ENCODE data around the gene IFI6.
"Not testable (repeated sequence)": the region's sequence is repeated elsewhere in the genome, so short reads cannot be mapped to it uniquely, and the experiment has no call there.

IFI6 gene, protein sequence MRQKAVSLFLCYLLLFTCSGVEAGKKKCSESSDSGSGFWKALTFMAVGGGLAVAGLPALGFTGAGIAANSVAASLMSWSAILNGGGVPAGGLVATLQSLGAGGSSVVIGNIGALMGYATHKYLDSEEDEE

DNA sequence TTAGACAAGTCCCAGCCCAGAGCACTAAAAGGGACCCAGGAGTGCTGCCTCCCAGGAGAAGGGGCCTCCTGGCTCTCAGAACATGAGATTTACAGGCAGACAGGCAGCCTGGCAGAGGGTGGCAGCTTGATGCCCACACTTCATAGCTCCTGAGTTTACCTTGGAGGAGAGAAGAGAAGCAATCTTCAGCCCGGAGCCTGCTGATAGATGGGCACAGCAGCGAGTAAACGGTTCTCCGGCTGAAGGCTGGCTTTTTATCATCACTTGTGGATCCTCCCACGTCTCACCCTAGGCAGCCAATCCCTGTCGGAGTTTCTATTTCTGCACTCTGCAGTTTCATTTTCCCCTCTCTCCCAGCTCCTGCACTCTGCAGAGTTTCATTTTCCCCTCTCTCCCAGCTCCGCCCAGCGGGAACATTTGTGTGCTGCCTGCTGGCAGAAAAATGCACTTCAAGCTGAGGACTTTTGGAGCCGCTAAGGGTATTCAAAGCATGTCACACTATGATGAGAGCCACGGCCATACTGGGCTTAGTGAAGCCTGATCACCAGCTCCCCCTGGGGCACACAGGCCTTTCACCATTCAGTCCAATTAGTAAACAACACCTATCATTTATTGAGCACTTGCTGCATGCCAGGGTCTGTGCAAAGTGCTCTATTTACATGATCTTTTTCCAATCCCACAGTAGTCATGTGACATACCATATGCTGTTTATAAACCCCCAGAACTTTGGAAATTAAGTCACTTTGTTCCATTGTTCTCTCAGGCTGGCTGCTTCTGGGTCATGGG lies at the start of gene IFI6:
Gene IFI6, minus strand, starts transcription at position 229 of the 786 bp plus-strand sequence. CDS start 2,878 bp downstream, outside the sequence.
- peak; percentile 96 for DNase-seq (ENCODE audit: low read depth)

DNA sequence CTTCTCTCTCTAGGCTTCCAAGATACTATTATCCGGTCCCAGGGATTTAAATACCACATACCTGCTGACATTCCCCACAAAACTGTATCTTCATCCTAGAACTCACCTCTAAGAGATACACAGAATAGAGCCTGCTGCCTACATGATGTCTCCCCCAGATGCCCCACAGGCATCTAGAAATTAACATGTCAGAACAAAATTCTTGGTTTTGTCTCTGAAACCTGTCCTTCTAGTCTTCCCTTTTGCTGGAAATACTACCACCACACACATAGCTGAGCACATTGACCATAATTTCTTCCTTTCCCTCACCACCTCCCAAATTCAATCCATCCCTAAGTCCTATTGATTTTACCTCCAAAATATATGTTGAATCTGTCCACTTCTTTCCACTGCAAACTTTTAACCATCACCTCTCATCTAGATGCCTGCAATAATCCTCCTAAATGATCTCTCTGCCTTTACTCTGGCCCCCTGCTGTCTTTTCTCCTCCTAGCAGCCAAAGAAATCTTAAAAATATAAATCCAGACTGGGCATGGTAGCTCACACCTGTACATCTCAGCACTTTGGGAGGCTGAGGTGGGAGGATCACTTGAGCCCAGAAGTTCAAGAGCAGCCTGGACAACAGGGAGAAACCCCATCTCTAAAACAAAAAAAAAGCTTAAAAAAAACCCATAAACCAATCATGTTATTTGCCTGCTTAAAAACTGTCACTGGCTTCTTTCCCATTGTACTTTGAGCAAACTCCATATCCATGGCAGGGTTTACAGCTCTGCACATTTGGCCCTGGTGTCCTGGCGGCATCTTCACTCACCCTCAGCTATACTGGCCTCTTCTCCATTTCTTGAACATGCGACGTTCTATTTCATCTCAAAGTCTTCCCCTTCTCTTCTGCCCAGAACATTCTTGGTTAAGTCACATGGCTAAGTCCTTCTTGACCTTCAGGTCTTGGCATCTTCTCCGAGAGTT lies 47.6 kb upstream of the IFI6 start:
- DNase-seq (ENCODE audit: low read depth): no peak

- no peak for DNase-seq (ENCODE audit: low read depth)
These were observed 44.4 kb upstream of the IFI6 start for GRCh38 chr1:27716262-27716895.

- DNase-seq (ENCODE audit: low read depth): no peak
These were observed 42.0 kb upstream of the IFI6 start for GRCh38 chr1:27713869-27714513.

DNA sequence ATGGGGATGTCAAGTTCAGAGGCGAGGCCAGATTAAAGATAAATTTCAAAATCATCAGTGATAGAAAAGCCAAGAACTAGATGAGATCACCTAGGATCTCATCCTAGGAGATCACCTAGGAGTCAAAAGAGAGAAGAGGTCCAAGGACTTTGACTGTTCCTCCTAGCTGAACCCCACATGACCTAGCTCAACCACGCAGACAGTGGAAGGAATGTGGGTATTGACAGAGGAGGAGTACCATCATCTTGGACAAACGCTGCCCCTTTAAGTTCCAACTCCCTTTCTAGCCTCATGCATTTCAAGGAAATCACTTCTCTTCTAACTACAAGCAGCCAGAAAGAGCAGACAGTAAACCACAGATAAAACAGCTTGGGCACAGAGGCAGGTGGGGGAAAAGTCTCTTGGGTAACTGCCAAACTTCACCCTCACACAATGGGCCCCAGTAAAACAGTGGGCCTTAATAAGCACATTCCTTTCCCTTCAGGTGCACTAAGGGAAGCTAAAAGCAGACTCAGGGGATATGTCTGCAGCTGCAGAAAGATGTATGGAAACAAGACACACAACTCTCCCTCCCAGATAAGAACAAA lies 41.2 kb upstream of the IFI6 start:
- DNase-seq (ENCODE audit: low read depth): no peak

- no peak for DNase-seq (ENCODE audit: low read depth)
These were observed 38.6 kb upstream of the IFI6 start for GRCh38 chr1:27710574-27710973.

DNA sequence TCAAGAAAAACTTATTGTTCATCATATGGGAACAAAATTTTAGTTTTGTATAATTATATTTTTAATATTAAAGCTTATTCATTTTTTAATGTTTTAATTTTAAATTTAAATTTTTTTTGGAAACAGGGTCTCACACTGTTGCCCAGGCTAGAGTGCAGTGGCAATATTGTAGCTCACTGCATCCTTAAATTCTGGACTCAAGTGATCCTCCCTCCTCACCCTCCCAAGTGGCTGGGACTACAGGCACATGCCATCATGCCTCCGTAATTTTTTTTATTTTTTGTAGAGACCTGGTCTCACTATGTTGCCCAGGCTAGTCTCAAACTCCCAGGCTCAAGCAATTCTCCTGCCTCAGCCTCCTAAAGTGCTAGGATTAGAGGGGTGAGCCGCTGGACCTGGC lies 33.6 kb upstream of the IFI6 start:
- no peak for DNase-seq (ENCODE audit: low read depth)

DNA sequence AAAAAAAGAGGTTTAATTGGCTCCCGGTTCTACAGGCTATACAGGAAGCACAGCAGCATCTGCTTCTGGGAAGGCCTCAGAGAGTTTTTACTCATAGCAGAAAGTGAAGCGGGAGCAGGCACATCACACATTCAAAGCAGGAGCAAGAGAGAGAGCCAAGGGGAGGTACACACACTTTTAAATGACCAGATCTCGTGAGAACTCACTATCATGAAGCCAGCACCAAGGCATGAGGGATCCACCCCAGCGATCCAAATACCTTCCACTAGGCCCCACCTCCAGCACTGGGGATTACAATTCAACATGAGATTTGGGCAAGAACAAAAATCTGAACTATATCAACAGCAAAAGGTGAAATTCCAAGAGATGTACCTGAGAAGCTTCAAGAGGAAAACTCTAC lies 33.0 kb upstream of the IFI6 start:
- DNase-seq (ENCODE audit: low read depth): no peak

- not testable (repeated sequence) for DNase-seq (ENCODE audit: low read depth)
These were observed 24.8 kb upstream of the IFI6 start for GRCh38 chr1:27696835-27697234.

DNA sequence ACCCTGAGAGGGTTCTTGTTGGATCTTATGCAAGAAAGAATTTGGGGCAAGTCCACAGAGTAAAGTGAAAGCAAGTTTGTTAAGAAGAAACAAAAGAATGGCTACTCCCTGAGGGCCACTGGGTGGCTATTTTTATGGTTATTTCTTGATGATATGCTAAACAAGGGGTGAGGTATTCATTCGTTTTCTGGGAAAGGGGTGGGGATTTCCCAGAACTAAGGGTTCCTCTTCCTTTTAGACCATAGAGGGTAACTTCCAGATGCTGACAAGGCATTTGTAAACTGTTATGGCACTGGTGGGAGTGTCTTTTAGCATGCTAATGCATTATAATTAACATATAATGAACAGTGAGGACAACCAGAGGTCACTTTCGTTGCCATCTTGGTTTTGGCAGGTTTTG lies 18.2 kb upstream of the IFI6 start:
- DNase-seq (ENCODE audit: low read depth): no peak

GRCh38 chr1:27689423-27690173 lies 17.6 kb upstream of the IFI6 start:
- peak; percentile 84 for DNase-seq (ENCODE audit: low read depth)

GRCh38 chr1:27687906-27688305 lies 15.9 kb upstream of the IFI6 start:
- DNase-seq (ENCODE audit: low read depth): no peak

DNA sequence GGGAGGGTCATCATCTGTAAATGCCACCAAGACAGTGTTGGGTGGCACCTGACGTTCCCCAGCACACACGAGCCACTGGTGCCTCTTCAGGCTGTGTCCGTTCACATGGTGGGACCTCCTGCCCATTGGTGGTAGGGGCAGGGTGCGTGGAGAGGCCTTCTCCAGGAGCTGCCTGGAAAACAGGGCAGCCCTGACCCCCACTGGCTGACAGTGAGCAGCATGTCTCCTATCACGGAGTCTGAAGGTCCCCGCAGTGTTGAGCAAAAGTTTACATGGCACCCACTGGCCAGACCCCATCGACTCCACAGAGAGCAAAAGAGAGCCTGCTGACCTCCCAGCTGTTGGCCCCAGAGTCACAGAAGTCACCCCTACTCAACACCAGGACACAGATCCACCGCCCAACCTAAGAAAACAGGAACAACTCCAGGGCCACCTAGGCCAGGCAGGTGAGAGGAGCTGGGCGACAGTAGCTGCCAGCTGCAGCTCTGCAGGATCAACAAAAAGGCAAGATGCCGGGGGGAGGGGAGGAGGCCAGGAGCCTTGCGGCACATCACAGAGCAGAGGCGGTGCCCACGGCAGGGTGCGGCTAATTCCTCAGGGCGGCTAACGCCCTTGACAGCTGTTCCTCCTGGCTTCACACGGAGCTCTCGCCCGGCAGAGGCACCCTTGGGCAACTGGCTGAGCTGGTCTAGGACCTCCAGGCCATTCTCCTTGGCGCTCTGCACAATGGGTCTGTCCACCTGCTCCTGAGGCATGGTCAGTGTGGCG lies 14.4 kb upstream of the IFI6 start:
- no peak for DNase-seq (ENCODE audit: low read depth)

GRCh38 chr1:27684176-27684575 lies 12.2 kb upstream of the IFI6 start:
- DNase-seq (ENCODE audit: low read depth): no peak

DNA sequence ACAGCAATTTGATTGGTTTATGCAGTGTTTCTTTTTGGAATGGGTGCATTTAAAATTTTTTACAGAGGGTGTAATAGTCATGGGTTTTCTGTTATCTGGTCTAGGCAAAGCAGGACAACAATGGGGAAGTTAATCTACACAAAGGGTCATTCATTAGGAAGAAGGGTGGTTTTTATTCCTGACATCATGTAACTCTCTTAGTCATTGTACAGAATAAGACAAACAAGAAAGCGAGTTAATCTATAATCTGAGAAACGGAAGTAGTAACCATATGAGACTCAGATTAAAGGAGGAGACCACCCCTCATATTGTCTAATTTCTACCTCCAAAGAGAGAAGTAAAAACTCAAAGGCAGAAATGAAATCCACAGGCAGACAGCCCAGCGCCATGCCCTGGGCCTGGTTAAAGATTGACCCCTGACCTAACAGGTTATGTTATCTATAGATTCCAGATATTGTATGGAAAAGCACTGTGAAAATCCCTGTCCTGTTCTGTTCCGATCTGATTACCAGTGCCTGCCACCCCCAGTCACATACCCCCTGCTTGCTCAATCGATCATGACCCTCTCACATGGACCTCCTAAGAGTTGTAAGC lies 10.5 kb upstream of the IFI6 start:
- DNase-seq (ENCODE audit: low read depth): no peak

DNA sequence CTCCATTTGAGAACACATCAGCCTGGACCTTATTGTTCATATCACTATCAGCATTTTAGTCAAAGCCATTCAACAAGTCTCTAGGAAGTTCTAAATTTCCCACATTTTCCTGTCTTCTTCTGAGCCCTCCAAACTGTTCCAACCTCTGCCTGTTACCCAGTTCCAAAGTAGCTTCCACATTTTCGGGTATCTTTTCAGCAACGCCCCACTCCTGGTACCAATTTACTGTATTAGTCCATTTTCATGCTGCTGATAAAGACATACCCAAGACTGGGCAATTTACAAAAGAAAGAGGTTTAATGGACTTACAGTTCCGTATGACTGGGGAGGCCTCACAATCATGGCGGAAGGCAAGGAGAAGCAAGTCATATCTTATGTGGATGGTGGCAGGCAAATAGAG lies 9.6 kb upstream of the IFI6 start:
- DNase-seq (ENCODE audit: low read depth): not testable (repeated sequence)

DNA sequence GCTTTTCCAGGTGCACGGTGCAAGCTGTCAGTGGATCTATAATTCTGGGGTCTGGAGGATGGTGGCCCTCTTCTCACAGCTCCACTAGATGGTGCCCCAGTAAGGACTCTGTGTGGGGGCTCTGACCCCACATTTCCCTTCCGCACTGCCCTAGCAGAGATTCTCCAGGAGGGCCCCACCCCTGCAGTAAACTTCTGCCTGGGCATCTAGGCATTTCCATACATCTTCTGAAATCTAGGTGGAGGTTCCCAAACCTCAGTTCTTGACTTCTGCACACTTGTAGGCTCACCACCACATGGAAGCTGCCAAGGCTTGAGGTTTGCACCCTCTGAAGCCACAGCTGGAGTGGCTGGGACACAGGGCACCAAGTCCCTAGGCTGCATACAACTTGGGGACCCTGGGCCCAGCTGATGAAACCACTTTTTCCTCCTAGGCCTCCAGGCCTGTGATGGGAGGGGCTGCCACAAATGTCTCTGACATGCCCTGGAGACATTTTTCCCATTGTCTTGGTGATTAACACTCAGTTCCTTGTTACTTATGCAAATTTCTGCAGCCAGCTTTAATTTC lies 8.3 kb upstream of the IFI6 start:
- not testable (repeated sequence) for DNase-seq (ENCODE audit: low read depth)

GRCh38 chr1:27678747-27679146 lies 6.8 kb upstream of the IFI6 start:
- DNase-seq (ENCODE audit: low read depth): no peak

- no peak for DNase-seq (ENCODE audit: low read depth)
These were observed 4.4 kb upstream of the IFI6 start for GRCh38 chr1:27676410-27676809.

All from amniotic epithelial cell (primary cell).